Lower leg skin (tissue), 4 donors: Measurements from ENCODE around the gene SLX4IP. TPM values are rescaled to one million over a fixed set of nuclear protein-coding genes. Genes with fewer than 3 reads are reported as not detected.

Source experiments
- DNase-seq, 2 donors: peaks; one replicate each; pipeline ENCODE4 v3.0.0-alpha.2; 2019; ENCODE audit warnings: low spot score in 2 of 2
- H3K4me3 ChIP-seq: fragments of 200-600 bp; sonication (generic); 2 replicates; pipeline ENCODE4 v1.5.1; 2017; ENCODE audit warnings: mild to moderate bottlenecking, low read depth; ENCODE audit not compliant: poor library complexity, severe bottlenecking
- CTCF ChIP-seq, 3 donors: fragments of 450-650 bp; IDR thresholded peaks; one replicate each; pipeline ENCODE4 v1.5.1; 2016; ENCODE audit warnings: antibody characterized with exemption in 3 of 3, mild to moderate bottlenecking in 3 of 3, moderate library complexity in 2 of 3
- POLR2A ChIP-seq, 2 donors: fragments of 450-650 bp; IDR thresholded peaks; one replicate each; pipeline ENCODE4 v1.6.1; 2016 to 2017; ENCODE audit warnings: antibody characterized with exemption in 2 of 2, mild to moderate bottlenecking in 1 of 2, moderate library complexity in 1 of 2
- WGBS, 2 donors: methylation state at CpG; one replicate each; pipeline ENCODE4 v1.1.5; 2018; 5-methylcytosine and 5-hydroxymethylcytosine counted together
- intact Hi-C: fragments of 100-400 bp; cut with DNase I; formaldehyde crosslinking; loops from one replicate; pipeline ENCODE4 v1.15.0; 2023; ENCODE audit warnings: low total_unique reads
- total RNA-seq, 4 donors: library from RNA; depleted of rRNA; stranded (reverse); fragments of >200 nt; gene quantifications; one replicate each; pipeline ENCODE4 v1.1.0, GENCODE V29; 2016

The SLX4IP gene
- total RNA-seq, 4 donors from 2014 or later, result 3.0 to 4.0 (median 3.7) TPM

- WGBS, 2 donors, result 80 to 88% methylated on average over 3 of the region's 3 CpGs
- DNase-seq, result no peak
- no peak overlapping the region for H3K4me3 ChIP-seq
- TF ChIP-seq POLR2A (IDR thresholded peaks at IDR 0.05), result no peak
- no peak for TF ChIP-seq CTCF (IDR thresholded peaks at IDR 0.05)
- intact Hi-C loops, result no loop called here
Observed at GRCh38 chr20:10398834-10399369, 36.2 kb upstream of the SLX4IP start.

GRCh38 chr20:10402938-10403608 lies 32.0 kb upstream of the SLX4IP start:
- no peak overlapping the region for H3K4me3 ChIP-seq
- intact Hi-C loops, result no loop called here
- TF ChIP-seq CTCF (IDR thresholded peaks at IDR 0.05) (no peak), POLR2A (IDR thresholded peaks at IDR 0.05) (no peak)
- DNase-seq, result no peak
- WGBS, 2 donors, result 83 to 85% methylated on average over 3 of the region's 3 CpGs

- no peak for DNase-seq
- no peak for TF ChIP-seq POLR2A (IDR thresholded peaks at IDR 0.05)
- 88 to 95% methylated on average over 2 of the region's 2 CpGs for WGBS, 2 donors
- no peak overlapping the region for H3K4me3 ChIP-seq
- intact Hi-C loops, result no loop called here
Observed at GRCh38 chr20:10404023-10404628, 31.0 kb upstream of the SLX4IP start.

- 77 to 80% methylated on average over 4 of the region's 4 CpGs for WGBS, 2 donors
Observed at GRCh38 chr20:10404959-10405530, 30.1 kb upstream of the SLX4IP start.

DNA sequence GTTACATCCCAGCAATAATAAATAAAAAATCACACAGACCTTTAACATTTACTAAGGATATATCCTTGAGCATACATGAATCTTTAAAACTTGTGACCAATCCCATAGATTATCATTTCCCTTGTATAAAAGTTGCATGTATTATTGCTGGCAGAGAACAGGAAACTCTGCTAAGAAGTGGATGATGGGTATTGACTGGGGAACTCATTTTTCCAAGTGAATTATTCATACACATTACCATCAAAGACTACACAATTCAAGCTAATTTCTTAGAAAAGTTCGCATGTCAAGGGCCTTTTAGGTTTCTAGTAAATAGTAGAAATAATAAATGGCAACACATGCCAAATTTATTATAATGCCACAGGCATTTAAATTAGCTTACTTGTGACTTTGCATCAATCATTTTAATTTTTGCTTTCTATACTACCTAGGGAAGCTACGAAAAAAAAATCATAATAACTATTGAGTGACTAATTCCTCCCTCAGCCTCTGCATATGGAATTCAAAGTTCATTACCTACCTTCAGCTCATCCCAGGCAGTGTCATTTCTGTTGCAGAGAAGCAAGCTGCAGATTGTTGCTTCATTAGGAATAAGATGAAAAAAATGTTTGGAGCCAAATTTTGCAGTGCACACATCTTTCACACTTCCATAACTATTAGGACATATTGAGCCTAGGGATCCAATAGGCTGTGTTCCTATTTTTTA lies 26.8 kb upstream of the SLX4IP start:
- no peak for DNase-seq
- H3K4me3 ChIP-seq, result no peak overlapping the region
- intact Hi-C loops, result no loop called here
- 89 to 91% methylated on average over 2 of the region's 2 CpGs for WGBS, 2 donors
- no peak for TF ChIP-seq CTCF (IDR thresholded peaks at IDR 0.05)

More at GRCh38 chr20:10404959-10405530, 30.1 kb upstream of the SLX4IP start:
- intact Hi-C loops, result no loop called here
- no peak overlapping the region for H3K4me3 ChIP-seq
- DNase-seq, result no peak
- TF ChIP-seq POLR2A (IDR thresholded peaks at IDR 0.05), result no peak

DNA sequence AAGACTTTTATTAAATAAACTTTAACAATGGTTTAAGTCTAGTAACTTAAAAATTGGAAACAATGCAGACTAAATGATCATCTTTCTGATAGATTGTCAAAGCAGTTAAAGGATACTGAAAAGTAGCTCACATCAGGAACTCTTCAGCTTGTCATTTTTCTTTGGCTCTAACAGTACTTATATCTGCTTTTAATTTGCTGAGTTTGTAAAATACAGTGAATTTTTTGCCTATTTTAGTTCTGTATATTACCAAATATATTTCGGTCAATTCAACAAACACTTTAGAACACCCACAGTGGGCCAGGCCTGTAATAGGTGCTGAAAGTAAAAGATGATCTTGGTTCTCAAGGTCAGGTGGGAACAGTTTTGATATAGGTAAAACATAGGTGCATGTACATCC lies 23.4 kb upstream of the SLX4IP start:
- H3K4me3 ChIP-seq, result no peak overlapping the region
- 76 to 80% methylated on average over 1 of the region's 1 CpG for WGBS, 2 donors
- DNase-seq, result no peak
- TF ChIP-seq POLR2A (IDR thresholded peaks at IDR 0.05) (no peak), CTCF (IDR thresholded peaks at IDR 0.05) (no peak)
- intact Hi-C loops, result no loop called here
